Fibroblast of upper back skin (primary cell): Measurements from ENCODE around the gene BUD31.

Experiments
- DNase-seq: peaks from one replicate; pipeline ENCODE4 v3.0.0-alpha.2; 2013

BUD31 gene

GRCh38 chr7:99437946-99438572, 29.3 kb downstream of the BUD31 start:
- DNase-seq: no peak

GRCh38 chr7:99438573-99439480, 30.1 kb downstream of the BUD31 start, which contains the start of the genes CPSF4 and PTCD1:
Gene CPSF4 (plus strand): TSS chr7:99438943. CDS start chr7:99439083, 140 bp downstream.
Gene PTCD1 (minus strand): TSS chr7:99438798. CDS start chr7:99435242, 3,556 bp downstream.
- DNase-seq: peak; percentile 95

GRCh38 chr7:99440195-99440594, 31.4 kb downstream of the BUD31 start:
- peak; percentile 41 for DNase-seq

- no peak for DNase-seq
Measured at GRCh38 chr7:99446096-99446495, 37.3 kb downstream of the BUD31 start.

- no peak for DNase-seq
Measured at GRCh38 chr7:99447943-99448342, 39.2 kb downstream of the BUD31 start.

- DNase-seq: no peak
Measured at GRCh38 chr7:99448855-99449254, 40.1 kb downstream of the BUD31 start.

GRCh38 chr7:99449326-99449725, 40.6 kb downstream of the BUD31 start:
- no peak for DNase-seq

GRCh38 chr7:99451936-99452335, 43.2 kb downstream of the BUD31 start:
- no peak for DNase-seq

- DNase-seq: no peak
Measured at GRCh38 chr7:99452541-99452940, 43.8 kb downstream of the BUD31 start.

- DNase-seq: no peak
Measured at GRCh38 chr7:99453105-99453504, 44.3 kb downstream of the BUD31 start.

- no peak for DNase-seq
Measured at GRCh38 chr7:99455874-99456273, 47.1 kb downstream of the BUD31 start.

- no peak for DNase-seq
Measured at GRCh38 chr7:99456288-99456687, 47.5 kb downstream of the BUD31 start.

GRCh38 chr7:99457050-99457649, 48.4 kb downstream of the BUD31 start:
- no peak for DNase-seq

GRCh38 chr7:99457650-99458493, 49.1 kb downstream of the BUD31 start:
- DNase-seq: no peak

- no peak for DNase-seq
Measured at GRCh38 chr7:99459087-99459486, 50.3 kb downstream of the BUD31 start.

- DNase-seq: no peak
Measured at GRCh38 chr7:99460651-99461050, 51.9 kb downstream of the BUD31 start.

GRCh38 chr7:99461221-99461620, 52.5 kb downstream of the BUD31 start:
- DNase-seq: no peak

- no peak for DNase-seq
Measured at GRCh38 chr7:99465421-99465768, 56.6 kb downstream of the BUD31 start.

GRCh38 chr7:99468336-99468918, 59.7 kb downstream of the BUD31 start:
- no peak for DNase-seq
